ENCODE results near the gene ITGB1.

The ITGB1 gene

DNA sequence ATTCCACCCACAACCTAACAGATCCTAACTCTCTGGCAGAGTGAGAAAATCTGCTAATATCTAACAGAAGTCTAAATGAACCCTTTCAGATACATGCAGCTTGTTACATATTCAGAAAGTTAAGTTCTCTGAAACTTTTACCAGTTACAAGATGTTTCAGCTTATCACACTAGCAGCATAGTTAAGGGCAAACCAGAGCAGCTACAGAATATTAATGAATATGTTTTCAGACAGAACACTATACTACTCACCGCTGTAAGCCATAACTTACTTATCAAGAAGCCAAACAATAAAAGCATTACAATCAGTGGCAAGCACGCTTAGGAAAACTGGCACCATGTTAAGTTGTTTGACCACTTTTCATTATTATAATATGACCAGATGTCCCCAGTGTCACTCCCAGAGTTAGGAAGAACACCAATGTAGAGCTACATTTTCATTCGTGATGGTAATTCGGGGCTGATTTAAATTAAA, 2.7 kb downstream of the ITGB1 start:
- H3K36me3 Mint-ChIP-seq = peaks cover 5 to 8% of the 10 kb centered on the region in 2 donors
- H3K27ac Mint-ChIP-seq = no peak overlapping the region
- no peaks in the 10 kb centered on the region for H3K27me3 Mint-ChIP-seq
- peak overlapping the region; percentile 6 to 15 for H3K4me3 Mint-ChIP-seq
- no peak for DNase-seq
- peaks cover 28 to 49% of the 10 kb centered on the region in 2 donors for H3K4me1 Mint-ChIP-seq
- ATAC-seq (replicated peaks) = no peak
- no peaks in the 10 kb centered on the region for H3K9me3 Mint-ChIP-seq

DNA sequence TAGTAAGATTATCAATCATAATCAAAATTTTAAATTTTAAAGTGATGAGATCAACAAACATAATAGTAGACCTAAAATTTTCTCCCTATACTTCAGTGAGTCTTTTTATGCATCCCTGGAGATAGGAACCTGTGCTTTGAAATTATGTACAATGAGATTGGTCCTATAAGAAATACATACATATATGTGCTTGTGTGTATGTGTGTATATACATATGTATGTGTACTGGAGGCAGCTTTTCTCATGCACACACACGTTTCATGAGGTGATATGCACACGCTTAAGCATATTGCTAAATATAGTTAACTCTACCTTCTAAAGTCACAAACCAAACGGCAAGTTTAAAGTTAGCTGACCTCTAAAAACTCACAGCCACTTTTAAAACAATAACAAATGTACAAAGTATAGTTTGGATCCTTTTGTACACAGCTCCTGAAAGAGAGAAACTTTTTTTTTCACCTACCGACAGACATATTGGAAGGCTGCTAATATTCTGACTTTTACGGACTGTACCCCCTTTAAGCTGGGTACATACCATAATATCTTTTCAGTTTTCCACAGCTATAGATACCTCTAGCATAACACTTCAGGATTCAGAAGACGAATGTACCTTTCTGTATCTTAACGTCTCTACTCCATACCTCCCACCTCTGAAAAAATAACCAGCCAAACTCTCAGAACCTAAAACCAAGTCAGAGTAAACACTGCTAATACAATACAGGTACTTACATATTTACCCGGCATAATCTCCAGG, 3.3 kb downstream of the ITGB1 start:
- H3K4me3 Mint-ChIP-seq = peak overlapping the region in 1 of 2 donors; percentile 15
- no peak for ATAC-seq (replicated peaks)
- DNase-seq = no peak
- peaks cover 5 to 8% of the 10 kb centered on the region in 2 donors for H3K36me3 Mint-ChIP-seq
- no peaks in the 10 kb centered on the region for H3K27me3 Mint-ChIP-seq
- H3K9me3 Mint-ChIP-seq = no peaks in the 10 kb centered on the region
- no peak overlapping the region for H3K27ac Mint-ChIP-seq
- H3K4me1 Mint-ChIP-seq = peaks cover 26 to 46% of the 10 kb centered on the region in 2 donors

DNA sequence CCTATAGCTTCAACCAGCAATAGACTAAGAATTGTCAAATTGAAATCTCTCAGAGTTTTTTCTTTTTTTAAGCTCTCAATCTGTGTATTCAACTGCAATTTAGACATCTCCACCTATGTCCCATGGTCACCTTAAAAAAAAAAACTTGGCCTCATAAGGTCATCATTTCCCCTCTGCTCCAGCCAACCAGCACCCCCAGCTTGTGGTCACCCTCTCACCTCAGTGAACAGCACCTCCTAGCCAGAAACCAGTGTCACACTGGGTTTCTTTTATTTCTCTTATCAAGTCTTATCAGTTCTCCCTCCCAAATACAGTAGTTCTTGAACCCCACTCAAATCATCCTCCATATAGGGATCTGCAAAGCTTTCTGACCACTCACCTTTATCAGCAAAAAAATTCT, 4.0 kb downstream of the ITGB1 start:
- ATAC-seq (replicated peaks) (no peak), DNase-seq (no peak)
- Mint-ChIP-seq H3K27me3 (no peaks in the 10 kb centered on the region), H3K4me1 (peaks cover 24 to 43% of the 10 kb centered on the region in 2 donors), H3K27ac (peak overlapping the region; percentile 83), H3K4me3 (no peak overlapping the region), H3K36me3 (peaks cover 5 to 8% of the 10 kb centered on the region in 2 donors), H3K9me3 (no peaks in the 10 kb centered on the region)

DNA sequence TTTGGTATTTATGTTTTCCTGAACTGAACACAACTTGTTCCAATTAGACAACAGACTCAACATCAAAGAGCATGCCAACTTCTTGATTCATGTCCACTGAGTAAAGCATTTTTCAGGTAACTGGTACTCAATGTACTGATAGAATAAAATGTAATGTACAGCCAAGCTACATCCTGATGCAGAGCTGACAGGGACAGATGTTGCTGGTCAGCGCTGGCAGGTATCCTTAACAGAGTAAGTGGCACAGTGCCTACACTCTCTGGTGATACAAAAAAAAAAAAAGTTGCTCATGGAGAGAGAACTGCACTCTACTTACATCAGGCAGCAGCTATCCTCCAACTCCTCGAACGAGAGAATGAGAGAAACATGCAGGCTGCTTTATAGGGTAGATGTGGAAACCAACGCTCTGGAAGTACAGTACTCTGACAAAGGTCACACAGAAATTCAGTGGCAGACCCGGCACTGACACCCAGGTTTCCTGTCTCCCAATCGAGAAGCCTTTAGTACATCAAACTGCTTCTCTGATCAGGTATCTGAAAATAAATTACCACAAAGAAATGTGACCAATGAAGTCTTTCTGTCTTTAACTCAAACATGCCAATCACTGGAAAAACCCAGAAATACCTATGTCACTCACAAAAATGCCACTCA, 4.6 kb downstream of the ITGB1 start:
- no peak overlapping the region for H3K4me3 Mint-ChIP-seq
- ATAC-seq (replicated peaks) (no peak), DNase-seq (no peak)
- peaks cover 5% of the 10 kb centered on the region in 2 donors for H3K36me3 Mint-ChIP-seq
- no peaks in the 10 kb centered on the region for H3K9me3 Mint-ChIP-seq
- H3K4me1 Mint-ChIP-seq = peaks cover 25 to 44% of the 10 kb centered on the region in 2 donors
- no peak overlapping the region for H3K27ac Mint-ChIP-seq
- no peaks in the 10 kb centered on the region for H3K27me3 Mint-ChIP-seq

DNA sequence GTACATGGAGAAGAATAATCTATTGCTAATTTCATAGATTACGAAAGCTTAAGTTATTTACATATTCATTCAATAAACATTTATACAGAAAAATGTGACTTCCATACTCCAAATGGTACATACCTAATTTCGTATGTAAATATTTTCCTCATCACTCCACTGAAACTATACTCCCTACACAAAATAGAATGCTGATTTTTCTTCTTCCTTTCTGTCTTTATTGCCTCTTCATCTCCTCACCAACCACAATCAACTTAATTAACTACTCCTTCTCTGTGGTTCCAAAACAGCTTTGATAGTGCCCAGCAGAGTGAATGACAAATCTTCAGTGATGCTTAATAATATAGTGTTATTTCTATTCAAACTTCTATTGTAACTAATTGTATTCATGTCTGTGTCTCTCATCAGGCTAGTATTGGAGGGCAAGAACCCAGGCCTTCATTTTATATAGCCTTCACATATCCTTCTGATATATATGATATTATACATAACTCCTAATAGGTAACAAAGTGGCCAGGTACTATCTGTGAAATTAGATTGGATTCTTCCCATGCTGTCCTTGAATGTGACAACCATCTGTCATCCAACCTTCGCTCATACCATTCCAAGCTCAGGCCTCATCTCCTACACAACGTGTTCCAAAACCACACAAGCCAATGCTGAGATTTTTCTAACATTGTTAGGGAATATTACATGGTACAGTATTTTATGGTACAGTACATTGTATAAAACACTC, 5.3 kb downstream of the ITGB1 start:
- H3K4me1 Mint-ChIP-seq = peaks cover 28 to 47% of the 10 kb centered on the region in 2 donors
- DNase-seq (no peak), ATAC-seq (replicated peaks) (no peak)
- no peaks in the 10 kb centered on the region for H3K27me3 Mint-ChIP-seq
- no peak overlapping the region for H3K4me3 Mint-ChIP-seq
- no peaks in the 10 kb centered on the region for H3K9me3 Mint-ChIP-seq
- H3K36me3 Mint-ChIP-seq = peaks cover 5% of the 10 kb centered on the region in 2 donors
- no peak overlapping the region for H3K27ac Mint-ChIP-seq

DNA sequence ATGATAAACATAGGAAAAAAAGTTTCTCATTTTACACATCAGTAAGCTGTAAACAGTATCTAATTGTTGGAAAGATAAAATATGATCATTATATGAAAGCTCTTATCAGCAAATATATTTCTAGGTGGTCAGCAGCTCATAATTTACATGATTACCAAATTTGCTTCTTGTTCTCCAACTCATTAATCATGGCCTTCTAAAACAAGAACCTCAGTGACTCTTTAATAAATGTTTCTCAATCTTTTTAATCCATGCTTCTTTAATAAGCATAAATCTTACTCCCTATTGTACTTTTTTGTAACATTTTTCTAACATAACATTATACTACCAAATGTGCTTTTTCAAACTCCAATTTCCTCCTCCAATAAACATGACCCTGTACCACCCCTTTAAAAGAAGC, 5.9 kb downstream of the ITGB1 start:
- ATAC-seq (replicated peaks) (no peak), DNase-seq (no peak)
- Mint-ChIP-seq H3K4me1 (peaks cover 28 to 47% of the 10 kb centered on the region in 2 donors), H3K4me3 (no peak overlapping the region), H3K9me3 (no peaks in the 10 kb centered on the region), H3K27me3 (no peaks in the 10 kb centered on the region), H3K27ac (no peak overlapping the region), H3K36me3 (peaks cover 5% of the 10 kb centered on the region in 2 donors)

DNA sequence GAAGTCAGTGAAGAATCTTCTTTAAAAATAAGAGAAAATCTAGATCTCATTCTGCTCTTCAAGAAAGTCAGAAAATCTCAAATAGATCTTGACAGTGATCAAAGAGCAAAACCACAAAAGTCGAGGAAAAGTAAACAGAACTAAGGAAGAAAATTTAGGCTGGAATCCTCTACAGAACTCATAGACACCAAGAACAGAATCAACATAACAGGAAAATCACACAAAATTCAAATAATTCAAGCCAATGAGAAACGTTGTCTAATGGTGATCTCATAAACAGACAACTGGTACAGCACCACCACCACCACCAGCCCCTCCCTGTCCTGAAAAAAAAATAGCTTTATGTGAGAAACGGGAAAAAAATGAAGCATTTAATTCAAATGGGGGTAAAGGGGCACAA, 6.9 kb downstream of the ITGB1 start:
- no peaks in the 10 kb centered on the region for H3K27me3 Mint-ChIP-seq
- peaks cover 5% of the 10 kb centered on the region in 2 donors for H3K36me3 Mint-ChIP-seq
- DNase-seq (no peak), ATAC-seq (replicated peaks) (no peak)
- H3K9me3 Mint-ChIP-seq = no peaks in the 10 kb centered on the region
- no peak overlapping the region for H3K4me3 Mint-ChIP-seq
- H3K4me1 Mint-ChIP-seq = peaks cover 29 to 47% of the 10 kb centered on the region in 2 donors
- no peak overlapping the region for H3K27ac Mint-ChIP-seq

DNA sequence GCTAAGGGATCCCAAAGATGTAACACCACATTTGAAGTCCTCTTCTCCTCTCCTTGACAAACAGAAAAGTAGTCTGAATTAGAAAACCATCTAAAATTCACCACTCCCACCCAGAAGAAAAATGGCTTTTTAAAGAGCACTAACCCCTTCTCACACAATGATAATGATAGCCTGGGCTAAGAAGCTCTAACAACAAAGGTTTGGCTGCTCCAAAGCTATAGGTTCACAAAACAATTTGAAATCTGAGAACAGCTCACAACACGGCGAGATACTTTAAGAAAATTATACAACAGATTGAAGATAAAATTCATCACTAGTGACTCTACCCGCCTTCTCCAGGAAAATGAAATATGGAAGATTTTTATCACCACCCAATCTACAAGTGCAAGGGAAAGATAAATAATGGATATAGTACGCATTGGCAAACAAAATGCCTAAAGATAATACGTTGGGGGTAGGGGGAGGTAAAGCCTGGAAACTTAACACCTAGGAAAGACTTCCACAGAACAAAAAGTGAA, 7.4 kb downstream of the ITGB1 start:
- Mint-ChIP-seq H3K4me3 (no peak overlapping the region), H3K27ac (no peak overlapping the region), H3K36me3 (peaks cover 5% of the 10 kb centered on the region in 2 donors), H3K4me1 (peaks cover 29 to 47% of the 10 kb centered on the region in 2 donors), H3K27me3 (no peaks in the 10 kb centered on the region), H3K9me3 (no peaks in the 10 kb centered on the region)
- ATAC-seq (replicated peaks) (no peak), DNase-seq (no peak)

DNA sequence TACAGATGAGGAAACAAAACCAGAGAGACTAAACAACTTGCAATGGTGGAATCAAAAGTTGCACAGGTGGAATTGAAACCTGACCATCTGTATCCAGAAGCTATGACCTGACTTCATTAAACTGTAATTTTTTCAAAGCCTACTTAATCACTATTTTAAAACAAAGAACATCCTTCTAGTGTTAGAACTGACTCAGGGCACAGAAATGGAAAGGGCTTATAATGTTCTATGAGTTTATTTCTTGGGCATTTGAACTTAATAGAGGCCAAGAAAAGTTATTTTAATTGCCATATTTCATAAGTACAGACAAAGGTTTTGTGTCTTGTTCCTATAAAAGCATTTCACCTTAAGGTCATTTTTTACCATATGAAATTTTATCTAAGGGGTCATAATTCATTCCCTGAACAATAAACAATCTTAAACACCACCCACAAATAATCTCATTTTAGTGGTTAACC, 8.8 kb downstream of the ITGB1 start:
- Mint-ChIP-seq H3K27ac (no peak overlapping the region), H3K4me1 (peaks cover 21 to 37% of the 10 kb centered on the region in 2 donors), H3K4me3 (no peak overlapping the region), H3K36me3 (peaks cover 4 to 5% of the 10 kb centered on the region in 2 donors), H3K27me3 (no peaks in the 10 kb centered on the region), H3K9me3 (no peaks in the 10 kb centered on the region)
- ATAC-seq (replicated peaks) (peak in 1 of 2 donors; percentile 29), DNase-seq (no peak)

DNA sequence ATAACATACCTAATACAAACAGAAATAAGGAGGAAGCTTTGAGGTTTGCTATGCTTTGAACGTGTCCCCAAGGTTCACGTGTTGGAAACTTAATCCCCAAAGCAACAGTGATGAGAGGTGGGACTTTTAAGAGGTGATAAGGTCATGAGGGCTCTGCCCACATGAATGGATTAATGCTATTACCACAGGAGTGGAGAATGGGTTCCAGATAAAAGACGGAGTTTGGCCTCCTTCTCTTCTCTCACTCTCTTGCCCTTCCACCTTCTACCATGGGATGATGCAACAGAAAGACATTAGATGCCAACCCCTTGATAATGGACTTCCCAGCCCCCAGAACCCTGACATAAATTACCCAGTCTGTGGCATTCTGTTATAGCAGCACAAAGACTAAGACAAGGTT, 9.6 kb downstream of the ITGB1 start:
- H3K27me3 Mint-ChIP-seq = no peaks in the 10 kb centered on the region
- H3K4me3 Mint-ChIP-seq = no peak overlapping the region
- no peak overlapping the region for H3K27ac Mint-ChIP-seq
- peaks cover 5% of the 10 kb centered on the region in 2 donors for H3K36me3 Mint-ChIP-seq
- peaks cover 22 to 37% of the 10 kb centered on the region in 2 donors for H3K4me1 Mint-ChIP-seq
- no peak for ATAC-seq (replicated peaks)
- DNase-seq = no peak
- no peaks in the 10 kb centered on the region for H3K9me3 Mint-ChIP-seq

DNA sequence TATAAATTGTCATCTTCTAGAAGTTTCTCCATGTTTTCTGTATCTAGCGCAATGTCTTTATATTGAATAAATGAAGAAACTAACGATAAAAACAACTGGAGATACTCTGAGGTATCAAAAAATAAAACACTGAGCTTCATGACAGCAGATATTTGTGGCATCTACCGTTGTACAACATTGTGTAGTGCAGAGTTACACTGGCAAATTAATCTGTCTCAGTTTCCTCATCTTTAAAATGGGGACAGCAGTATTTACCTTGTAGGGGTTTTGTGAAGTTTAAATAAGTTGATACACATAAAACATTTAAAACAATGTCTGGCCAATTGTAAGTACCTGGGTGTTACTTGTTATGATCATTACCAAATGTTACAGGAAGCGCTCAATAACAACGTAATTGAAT, 10.4 kb downstream of the ITGB1 start:
- no peak for ATAC-seq (replicated peaks)

DNA sequence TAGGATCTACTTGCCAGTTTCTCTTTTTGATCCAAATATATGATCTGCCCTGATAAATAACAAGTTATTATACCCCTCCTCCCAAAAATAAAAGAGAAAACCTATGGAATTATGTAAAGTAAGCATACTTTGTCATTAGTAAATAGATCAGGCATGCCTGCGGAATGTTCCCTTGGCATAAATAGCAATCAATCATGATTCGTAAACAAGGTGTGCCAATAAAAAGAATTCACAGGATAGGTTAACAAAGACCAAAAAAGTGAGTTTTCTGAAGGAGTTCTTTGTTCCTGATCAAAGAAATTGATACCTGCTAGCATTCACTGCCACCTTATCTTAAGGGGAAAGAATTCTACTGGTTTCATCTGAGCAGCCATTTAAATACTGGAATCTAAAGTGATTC, 11.9 kb downstream of the ITGB1 start:
- no peak overlapping the region for H3K4me3 Mint-ChIP-seq
- no peak overlapping the region for H3K27ac Mint-ChIP-seq
- H3K27me3 Mint-ChIP-seq = no peaks in the 10 kb centered on the region
- DNase-seq (no peak), ATAC-seq (replicated peaks) (no peak)
- peaks cover 30 to 47% of the 10 kb centered on the region in 2 donors for H3K4me1 Mint-ChIP-seq
- no peaks in the 10 kb centered on the region for H3K9me3 Mint-ChIP-seq
- peaks cover 2 to 6% of the 10 kb centered on the region in 2 donors for H3K36me3 Mint-ChIP-seq

More for the DNA sequence above, 10.4 kb downstream of the ITGB1 start:
- H3K27me3 Mint-ChIP-seq = no peaks in the 10 kb centered on the region
- H3K9me3 Mint-ChIP-seq = no peaks in the 10 kb centered on the region
- H3K27ac Mint-ChIP-seq = no peak overlapping the region
- no peak for DNase-seq
- H3K4me1 Mint-ChIP-seq = peaks cover 24 to 42% of the 10 kb centered on the region in 2 donors
- no peak overlapping the region for H3K4me3 Mint-ChIP-seq
- peaks cover 4 to 6% of the 10 kb centered on the region in 2 donors for H3K36me3 Mint-ChIP-seq

DNA sequence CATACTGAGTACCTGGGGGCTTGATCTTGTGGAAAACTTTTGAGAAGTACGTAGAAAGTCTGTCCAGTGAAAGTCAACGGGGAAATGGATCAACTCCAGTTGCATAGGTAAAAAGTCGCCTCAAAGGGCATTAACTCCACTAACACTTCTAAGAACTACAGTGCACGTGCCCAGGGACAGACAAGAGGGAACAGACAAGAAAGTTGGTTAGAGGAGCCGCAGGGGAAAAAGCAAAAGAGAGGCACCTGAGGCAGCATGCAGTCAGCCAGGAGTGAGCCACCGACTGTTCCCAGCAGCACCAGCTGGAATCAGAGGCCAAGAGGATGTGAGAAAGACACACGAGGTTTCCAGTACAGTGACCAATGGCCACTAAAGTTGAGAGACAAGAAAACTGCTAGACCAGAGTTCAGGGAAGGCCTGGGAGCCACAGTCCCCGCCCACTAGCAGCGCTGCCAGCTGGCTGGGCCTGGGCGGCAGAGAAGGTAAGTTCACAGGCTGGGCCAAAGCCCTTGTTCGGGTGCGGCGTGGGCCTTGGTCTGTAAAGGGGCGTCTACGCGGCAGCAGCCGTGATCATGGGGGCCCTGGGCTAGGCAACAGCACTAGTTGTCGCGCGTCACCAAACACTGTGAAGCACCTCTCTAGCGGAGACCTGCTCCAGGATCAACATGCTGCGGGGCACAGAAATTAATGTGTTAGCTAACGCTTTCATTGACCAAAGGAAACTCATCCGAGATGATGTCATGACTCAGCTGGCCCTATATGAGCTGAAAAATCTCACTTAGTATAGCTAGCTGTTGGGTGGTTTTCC, 14.0 kb downstream of the ITGB1 start:
- Mint-ChIP-seq H3K4me3 (peak overlapping the region in 1 of 2 donors; percentile 46), H3K27me3 (no peaks in the 10 kb centered on the region), H3K27ac (peak overlapping the region; percentile 10), H3K4me1 (peaks cover 37 to 46% of the 10 kb centered on the region in 2 donors), H3K9me3 (no peaks in the 10 kb centered on the region), H3K36me3 (peaks cover 2 to 13% of the 10 kb centered on the region in 2 donors)
- ATAC-seq (replicated peaks) = peak; percentile 37 to 46
- no peak for DNase-seq

Measured in stimulated activated naive B cell treated with anti-CD40 and anti-IgM and Interleukin-4, amounts not matched to agents 10 μg/mL and 1 μg/mL and 100 μg/mL, for 72 hours (primary cell).